Ovary (tissue), 9 donors: Measurements from ENCODE around the gene PIK3C2G. TPM values are rescaled to one million over a fixed set of nuclear protein-coding genes. Genes with fewer than 3 reads are reported as not detected.

Source experiments
- DNase-seq, 5 donors: peaks; one replicate each; pipeline ENCODE4 v3.0.0-alpha.2; 2019 to 2020
- H3K27ac ChIP-seq, 2 donors: fragments of 200-600 bp; one replicate each; pipeline versions ENCODE4 v1.5.1 to v1.8.0; 2019 to 2022
- H3K27me3 ChIP-seq: fragments of 200-600 bp; one replicate; pipeline ENCODE4 v1.8.0; 2022
- H3K36me3 ChIP-seq: fragments of 200-600 bp; sonication (generic); one replicate; pipeline ENCODE4 v1.5.1; 2019
- H3K4me1 ChIP-seq: one replicate; pipeline ENCODE4 v1.8.1; 2013; ENCODE audit warnings: mild to moderate bottlenecking, moderate library complexity; ENCODE audit not compliant: insufficient read depth
- H3K4me3 ChIP-seq: fragments of 200-600 bp; sonication (generic); one replicate; pipeline ENCODE4 v1.5.1; 2017
- H3K9me3 ChIP-seq, 2 donors: fragments of 200-600 bp in 1 of 2; sonication (generic) in 1 of 2; one replicate each; pipeline versions ENCODE4 v1.5.1 to v1.8.1; 2013 to 2019; ENCODE audit warnings: mild to moderate bottlenecking in 1 of 2, moderate library complexity in 1 of 2
- EP300 ChIP-seq: sonication (generic); formaldehyde crosslinking; IDR thresholded peaks from one replicate; pipeline ENCODE4 v1.6.1; 2017; ENCODE audit warnings: antibody characterized with exemption
- POLR2A ChIP-seq: fragments of 450-650 bp; IDR thresholded peaks from one replicate; pipeline ENCODE4 v1.6.1; 2017; ENCODE audit warnings: antibody characterized with exemption, mild to moderate bottlenecking, moderate library complexity
- whole genome bisulfite sequencing, 3 donors: extraction: QIAGEN DNeasy Blood & Tissue Kit in 1 of 3; methylation state at CpG; one replicate each; pipeline versions ENCODE4 v1.1.5 to v1.1.7; 2013 to 2017; 5-methylcytosine and 5-hydroxymethylcytosine counted together
- intact Hi-C, 4 donors: fragments of 100-400 bp; cut with DNase I; formaldehyde crosslinking; loops; one replicate each; pipeline versions ENCODE4 v1.11.0 to v1.15.1; 2022 to 2023
- polyA plus RNA-seq, 2 donors: library from polyadenylated mRNA; stranded (reverse); fragments of 200-250 nt in 1 of 2; fragments of 350-450 nt in 1 of 2; fragmentation: Illumina TruSeq in 1 of 2; extraction: RNeasy Lipid Tissue Mini Kit (QIAGEN cat#74804) in 1 of 2; gene quantifications; one replicate each; pipeline ENCODE4 v1.2.3, GENCODE V29; 2013 to 2014
- total RNA-seq, 7 donors: library from RNA; depleted of rRNA in 2 of 7; stranded (reverse); fragments of >200 nt in 2 of 7; fragmentation: NEBNext Ultra II Directional in 3 of 7; extraction: Animal tissue kit (Norgen Biotek cat#: 25700) in 3 of 7; gene quantifications; one replicate each; pipeline versions ENCODE4 v1.1.0 to v1.2.4, GENCODE V29; 2016 to 2023
- TF ChIP-seq, protein P1 (sequence below), 3 donors: fragments of 450-650 bp in 2 of 3; fragments of 200-600 bp in 1 of 3; IDR thresholded peaks; one replicate each; pipeline versions ENCODE4 v1.5.1 to v1.8.0; 2016 to 2022; ENCODE audit warnings: antibody characterized with exemption in 3 of 3, mild to moderate bottlenecking in 1 of 3
- donor health status: DM: no; HTN: no; CAD: no; lungs with moderate emphysema.
- donor health status: DM: no; HTN: no; CAD: no.
- donor health status: Bipolar disorder and iron deficiency.
- donor health status: DM: yes; HTN: yes; CAD: no.
- donor health status: DM: no; HTN: no; CAD: no.
- donor health status: DM: yes; HTN: yes; CAD: no.

Gene PIK3C2G
- total and polyA plus RNA-seq, 9 donors = 0.02 to 1.6 (median 0.07) TPM; not detected in 4

GRCh38 chr12:18676996-18677588, 415.8 kb downstream of the PIK3C2G start:
- Histone ChIP-seq H3K4me1 (no peaks in the 10 kb centered on the region), H3K9me3 (no peaks in the 10 kb centered on the region), H3K27me3 (no peaks in the 10 kb centered on the region), H3K36me3 (no peaks in the 10 kb centered on the region), H3K4me3 (no peak overlapping the region), H3K27ac (no peak overlapping the region)
- DNase-seq = no peak
- intact Hi-C loops = no loop called here
- no peak for TF ChIP-seq EP300
- no peak for TF ChIP-seq POLR2A
- TF ChIP-seq, protein P1, sequence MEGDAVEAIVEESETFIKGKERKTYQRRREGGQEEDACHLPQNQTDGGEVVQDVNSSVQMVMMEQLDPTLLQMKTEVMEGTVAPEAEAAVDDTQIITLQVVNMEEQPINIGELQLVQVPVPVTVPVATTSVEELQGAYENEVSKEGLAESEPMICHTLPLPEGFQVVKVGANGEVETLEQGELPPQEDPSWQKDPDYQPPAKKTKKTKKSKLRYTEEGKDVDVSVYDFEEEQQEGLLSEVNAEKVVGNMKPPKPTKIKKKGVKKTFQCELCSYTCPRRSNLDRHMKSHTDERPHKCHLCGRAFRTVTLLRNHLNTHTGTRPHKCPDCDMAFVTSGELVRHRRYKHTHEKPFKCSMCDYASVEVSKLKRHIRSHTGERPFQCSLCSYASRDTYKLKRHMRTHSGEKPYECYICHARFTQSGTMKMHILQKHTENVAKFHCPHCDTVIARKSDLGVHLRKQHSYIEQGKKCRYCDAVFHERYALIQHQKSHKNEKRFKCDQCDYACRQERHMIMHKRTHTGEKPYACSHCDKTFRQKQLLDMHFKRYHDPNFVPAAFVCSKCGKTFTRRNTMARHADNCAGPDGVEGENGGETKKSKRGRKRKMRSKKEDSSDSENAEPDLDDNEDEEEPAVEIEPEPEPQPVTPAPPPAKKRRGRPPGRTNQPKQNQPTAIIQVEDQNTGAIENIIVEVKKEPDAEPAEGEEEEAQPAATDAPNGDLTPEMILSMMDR (IDR thresholded peaks at IDR 0.05) = no peak
- 42 to 48% (median 46%) methylated on average over 5 of the region's 5 CpGs for WGBS, 3 donors

DNA sequence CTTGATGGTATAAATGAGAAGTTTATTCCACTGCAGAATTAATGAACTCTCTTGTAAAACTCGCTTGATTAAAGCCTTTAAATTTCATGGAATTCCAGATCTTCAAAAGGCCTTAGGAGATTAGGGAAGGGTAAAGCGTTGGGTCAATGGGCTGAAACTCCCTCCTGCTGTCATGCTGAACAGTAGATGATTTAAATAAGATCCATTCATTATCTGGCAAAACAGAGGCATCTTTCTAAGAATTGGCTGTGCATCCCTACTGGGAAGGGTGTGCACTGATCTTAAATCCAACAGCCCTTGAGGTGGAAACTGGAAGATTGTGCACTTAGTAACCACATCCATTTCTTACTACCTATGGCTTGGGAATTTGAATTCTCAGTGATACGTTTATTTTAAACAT, 420.5 kb downstream of the PIK3C2G start:
- Histone ChIP-seq H3K27ac (no peak overlapping the region), H3K36me3 (no peaks in the 10 kb centered on the region), H3K27me3 (no peaks in the 10 kb centered on the region), H3K4me3 (no peak overlapping the region), H3K4me1 (no peaks in the 10 kb centered on the region), H3K9me3 (no peaks in the 10 kb centered on the region)
- no peak for DNase-seq
- TF ChIP-seq POLR2A (no peak), EP300 (no peak)
- TF ChIP-seq, protein P1 (IDR thresholded peaks at IDR 0.05) = no peak
- intact Hi-C loops = no loop called here
- WGBS, 3 donors = 69 to 82% (median 76%) methylated on average over 3 of the region's 3 CpGs

- TF ChIP-seq, protein P1 (IDR thresholded peaks at IDR 0.05) = no peak
- TF ChIP-seq EP300 (no peak), POLR2A (no peak)
Observed at GRCh38 chr12:18683327-18684013, 422.2 kb downstream of the PIK3C2G start.

DNA sequence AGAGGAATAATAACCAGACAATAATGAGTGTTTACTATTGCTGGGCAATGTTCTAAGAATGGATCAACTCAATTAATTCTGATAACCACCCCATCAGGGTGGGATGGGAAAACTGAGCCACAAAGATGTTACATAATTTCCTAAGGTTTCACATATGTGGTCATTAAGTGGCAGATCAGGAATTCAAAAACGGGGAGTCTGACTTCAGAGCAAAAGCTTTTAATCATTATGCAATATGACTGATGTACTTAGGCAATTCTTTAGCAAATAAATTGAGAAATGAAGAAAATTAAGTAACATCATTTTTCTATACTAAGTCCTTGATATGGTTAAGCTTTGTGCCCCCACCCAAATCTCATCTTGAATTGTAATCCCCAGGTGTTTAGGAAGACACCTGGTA, 423.1 kb downstream of the PIK3C2G start:
- Histone ChIP-seq H3K36me3 (no peaks in the 10 kb centered on the region), H3K27me3 (no peaks in the 10 kb centered on the region), H3K27ac (no peak overlapping the region), H3K9me3 (no peaks in the 10 kb centered on the region), H3K4me3 (no peak overlapping the region), H3K4me1 (no peaks in the 10 kb centered on the region)
- intact Hi-C loops = no loop called here
- TF ChIP-seq, protein P1 (IDR thresholded peaks at IDR 0.05) = no peak
- TF ChIP-seq POLR2A = no peak
- TF ChIP-seq EP300 = no peak
- WGBS, 3 donors = 55 to 81% (median 64%) methylated on average over 1 of the region's 1 CpG
- DNase-seq = no peak

More at GRCh38 chr12:18683327-18684013, 422.2 kb downstream of the PIK3C2G start:
- no peak for DNase-seq
- 94 to 100% (median 97%) methylated on average over 2 of the region's 2 CpGs for WGBS, 3 donors
- Histone ChIP-seq H3K4me3 (no peak overlapping the region), H3K9me3 (no peaks in the 10 kb centered on the region), H3K27ac (no peak overlapping the region), H3K27me3 (no peaks in the 10 kb centered on the region), H3K4me1 (no peaks in the 10 kb centered on the region), H3K36me3 (no peaks in the 10 kb centered on the region)
- intact Hi-C loops = no loop called here
